HuH-7.5 (cell line): Measurements from ENCODE around the gene SRRM2.
"Not testable (repeated sequence)": the region's sequence is repeated elsewhere in the genome, so short reads cannot be mapped to it uniquely, and the experiment has no call there.

ENCODE experiments used
- DNase-seq: peaks from one replicate; pipeline ENCODE4 v3.0.0; 2011; ENCODE audit warnings: low spot score

Gene SRRM2

DNA sequence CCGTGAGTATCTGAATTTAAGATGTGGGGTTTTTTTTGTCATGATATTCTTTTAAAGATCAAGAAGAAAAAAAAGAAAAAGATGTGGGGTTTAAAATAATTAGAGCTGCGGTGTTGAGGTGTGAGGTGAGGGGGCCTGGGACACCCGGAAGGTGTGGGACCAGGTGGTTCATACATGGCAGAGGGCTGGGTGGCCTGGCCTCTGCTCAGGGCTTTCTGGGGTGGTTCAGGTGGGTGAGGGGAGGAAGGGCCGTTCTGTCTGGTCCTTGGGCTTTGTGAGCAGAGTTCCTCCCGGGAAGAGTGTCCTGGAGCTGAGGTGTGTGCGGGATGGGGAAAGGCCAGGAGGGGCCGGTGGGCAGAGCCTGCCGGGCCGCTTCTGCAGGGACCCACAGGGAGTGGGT lies 37.4 kb upstream of the SRRM2 start:
- DNase-seq, result no peak

DNA sequence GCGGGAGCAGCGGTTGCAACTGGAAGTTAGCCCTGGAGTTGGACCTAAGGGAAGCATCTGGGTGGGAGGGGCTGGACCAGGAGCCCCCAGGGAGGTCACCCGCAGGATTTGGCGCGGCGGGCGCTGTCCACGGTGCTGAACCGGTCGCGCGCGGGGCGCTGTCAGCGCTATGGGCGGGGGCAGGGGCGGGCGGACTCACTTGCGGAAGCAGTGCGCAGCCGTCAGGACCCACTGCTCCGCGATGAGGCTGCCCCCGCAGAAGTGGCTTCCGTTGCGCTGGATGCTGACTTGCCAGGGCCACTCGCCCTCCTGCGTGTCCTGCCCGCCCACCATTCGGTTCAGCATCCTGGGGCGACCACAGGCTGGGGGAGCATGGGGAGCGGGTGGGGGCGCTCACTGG lies 36.9 kb upstream of the SRRM2 start:
- peak; percentile 52 for DNase-seq

DNA sequence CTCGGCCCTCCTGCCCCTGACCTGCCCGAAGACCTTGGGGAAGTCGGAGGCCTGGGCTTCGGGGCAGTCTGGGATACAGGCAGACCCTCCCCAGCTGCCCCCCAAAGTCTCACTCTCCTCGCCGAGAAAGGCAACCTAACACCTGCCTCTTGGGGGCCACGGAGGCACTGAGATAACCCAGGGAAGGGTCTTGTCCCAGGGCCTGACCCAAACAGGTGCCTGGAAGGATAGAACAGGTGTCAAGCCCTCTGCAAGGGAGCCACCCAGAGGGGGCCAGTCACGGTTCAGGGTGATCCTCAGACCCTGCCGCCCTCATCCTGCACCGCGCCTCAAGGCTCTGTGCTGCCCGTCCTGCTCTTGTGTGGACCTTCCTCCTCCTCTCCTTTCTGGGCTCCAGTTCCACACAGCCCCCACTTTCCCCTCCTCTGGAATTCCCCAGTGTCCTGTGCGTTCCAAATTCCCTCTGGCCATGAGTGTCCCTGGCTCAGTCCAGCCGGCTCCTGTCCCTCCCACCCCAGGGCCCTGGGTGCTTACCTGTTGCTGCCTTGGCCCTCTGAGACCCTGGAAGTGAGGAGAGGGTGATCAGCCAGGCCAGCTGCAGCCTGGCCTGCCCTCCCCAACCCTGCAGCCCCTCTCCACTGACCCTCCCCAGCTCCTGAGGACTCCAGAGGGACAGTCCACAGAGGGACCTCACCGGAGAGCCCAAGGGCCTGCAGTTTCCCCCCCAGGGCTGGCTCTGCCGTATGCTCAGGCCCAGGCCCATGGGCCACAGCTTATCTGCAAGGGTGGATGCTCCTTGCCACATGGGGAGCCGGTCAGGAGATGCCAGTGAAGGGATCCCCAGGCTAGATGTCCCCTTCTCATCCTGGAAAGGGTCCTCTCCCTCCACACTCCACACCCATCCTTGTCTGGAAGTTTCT lies 36.2 kb upstream of the SRRM2 start:
- no peak for DNase-seq

DNA sequence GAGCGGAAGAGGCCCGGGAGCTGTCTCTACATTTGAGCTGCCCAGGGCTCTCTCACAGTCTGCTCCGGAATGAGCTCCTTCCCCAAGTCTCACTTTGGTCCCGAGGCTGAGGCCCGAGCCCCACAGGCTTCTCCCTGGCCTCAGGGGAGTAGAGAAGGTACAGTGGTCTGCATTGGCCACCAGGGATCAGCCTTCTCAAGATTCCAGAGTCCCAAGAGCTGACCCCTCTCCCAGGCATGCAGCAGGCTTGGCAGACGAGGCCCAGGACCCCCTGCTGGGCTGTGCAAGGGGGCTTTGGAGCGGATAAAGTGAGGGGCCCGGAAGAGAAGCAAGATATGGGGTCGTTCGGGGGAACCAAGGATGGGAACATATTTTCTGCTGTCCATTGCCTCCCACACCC lies 35.5 kb upstream of the SRRM2 start:
- DNase-seq, result no peak

DNA sequence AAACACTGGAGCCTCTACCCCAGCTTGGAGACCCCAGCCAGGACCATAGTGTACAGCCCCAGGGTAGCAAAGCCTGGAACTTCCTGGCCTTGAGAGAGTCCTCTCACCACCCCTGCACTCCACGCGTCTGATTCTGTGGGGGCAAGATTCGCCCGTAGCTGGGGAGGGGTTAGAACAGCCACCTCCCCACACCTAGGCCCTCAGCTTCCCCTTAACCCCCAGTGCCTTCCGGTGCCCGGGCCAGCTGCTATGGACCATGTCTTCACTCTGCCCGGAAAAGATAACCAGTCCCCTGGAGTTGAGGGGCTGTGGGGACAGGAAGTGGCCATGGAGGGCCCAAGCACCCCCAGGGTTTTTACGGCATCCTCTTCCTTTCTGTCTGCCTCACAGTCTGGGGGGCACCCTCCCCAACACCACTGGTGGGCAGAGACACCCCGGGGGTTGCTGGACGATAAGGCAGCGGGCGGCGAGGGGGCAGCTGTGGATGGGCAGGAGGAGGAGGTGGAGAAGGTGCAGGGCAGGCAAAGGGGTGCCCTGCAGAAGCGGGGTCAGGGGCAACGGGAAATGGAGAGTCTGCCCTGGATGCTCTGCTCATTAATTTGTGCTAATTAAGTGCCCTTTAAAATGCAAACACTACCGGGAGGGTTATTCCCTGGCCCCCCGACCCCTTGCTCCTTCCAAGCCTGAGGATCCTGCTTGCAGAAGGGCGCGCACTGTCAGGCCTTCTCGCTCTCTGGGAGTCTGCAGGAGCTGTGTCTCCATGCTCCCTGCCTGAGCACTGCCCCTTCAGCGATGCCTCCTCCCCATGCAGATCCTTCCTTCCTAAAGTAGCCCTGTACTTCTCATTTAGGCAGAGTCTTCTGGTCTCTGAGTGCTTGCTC lies 34.8 kb upstream of the SRRM2 start:
- DNase-seq, result no peak

DNA sequence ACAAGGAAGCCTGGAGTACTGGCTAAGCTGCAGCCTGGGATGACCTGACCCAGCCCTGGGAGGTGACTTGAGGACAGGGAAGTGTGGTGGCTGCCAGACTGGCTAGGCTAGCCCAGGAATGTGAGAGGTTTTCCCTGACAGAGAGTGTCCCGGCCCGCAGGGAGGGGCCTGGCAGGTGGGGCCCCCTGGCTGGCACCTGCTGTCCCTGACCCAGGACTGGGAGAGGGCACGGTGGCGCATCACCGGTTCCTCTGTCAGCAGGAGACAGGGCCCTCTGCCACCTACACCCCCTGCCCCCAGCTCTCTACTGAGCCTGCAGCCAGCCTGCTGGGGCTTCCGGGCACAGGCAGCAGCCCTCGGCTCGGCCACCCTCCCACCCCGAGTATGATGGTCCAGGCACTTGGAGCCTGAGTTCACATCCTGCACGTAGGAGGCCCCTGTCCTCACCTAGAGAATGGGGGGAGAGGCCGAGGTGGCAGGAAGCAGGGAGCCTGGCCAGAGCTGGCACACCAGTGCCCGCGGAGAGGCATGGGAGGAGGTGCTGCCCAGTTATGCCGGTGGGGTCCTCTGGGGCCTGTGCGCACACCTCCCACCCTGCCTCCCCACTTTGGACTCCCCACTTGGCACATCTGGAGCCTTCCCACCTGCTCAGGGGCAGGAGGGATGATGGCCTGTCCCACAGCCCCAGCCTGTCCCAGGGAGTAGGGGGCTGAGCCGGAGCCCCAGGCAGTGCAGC lies 32.9 kb upstream of the SRRM2 start:
- peak; percentile 57 for DNase-seq

DNA sequence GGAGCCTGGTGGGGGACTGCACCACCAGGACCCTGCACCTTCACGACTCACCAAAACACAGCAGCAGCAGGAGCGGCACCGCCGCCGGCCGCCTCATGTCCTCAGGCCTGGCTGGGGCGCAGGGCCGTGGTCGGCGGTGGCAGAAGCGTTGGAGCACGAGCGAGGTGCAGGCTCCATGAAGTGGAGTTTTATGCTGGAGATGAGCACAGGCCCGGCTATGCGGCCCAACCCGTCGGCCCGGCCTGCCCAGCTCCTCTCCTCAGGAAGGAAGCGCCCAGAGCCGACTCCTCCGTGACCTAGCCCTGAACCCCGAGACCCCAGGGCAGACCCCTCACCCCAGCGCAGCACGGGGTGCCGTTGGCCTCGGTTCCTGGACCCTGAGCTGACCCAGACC lies 32.4 kb upstream of the SRRM2 start, which contains the start of gene PRSS27:
TSS of gene PRSS27 (minus strand) at position 161 of the 394 bp plus-strand sequence. CDS start at position 97, 64 bp downstream.
- DNase-seq, result no peak

DNA sequence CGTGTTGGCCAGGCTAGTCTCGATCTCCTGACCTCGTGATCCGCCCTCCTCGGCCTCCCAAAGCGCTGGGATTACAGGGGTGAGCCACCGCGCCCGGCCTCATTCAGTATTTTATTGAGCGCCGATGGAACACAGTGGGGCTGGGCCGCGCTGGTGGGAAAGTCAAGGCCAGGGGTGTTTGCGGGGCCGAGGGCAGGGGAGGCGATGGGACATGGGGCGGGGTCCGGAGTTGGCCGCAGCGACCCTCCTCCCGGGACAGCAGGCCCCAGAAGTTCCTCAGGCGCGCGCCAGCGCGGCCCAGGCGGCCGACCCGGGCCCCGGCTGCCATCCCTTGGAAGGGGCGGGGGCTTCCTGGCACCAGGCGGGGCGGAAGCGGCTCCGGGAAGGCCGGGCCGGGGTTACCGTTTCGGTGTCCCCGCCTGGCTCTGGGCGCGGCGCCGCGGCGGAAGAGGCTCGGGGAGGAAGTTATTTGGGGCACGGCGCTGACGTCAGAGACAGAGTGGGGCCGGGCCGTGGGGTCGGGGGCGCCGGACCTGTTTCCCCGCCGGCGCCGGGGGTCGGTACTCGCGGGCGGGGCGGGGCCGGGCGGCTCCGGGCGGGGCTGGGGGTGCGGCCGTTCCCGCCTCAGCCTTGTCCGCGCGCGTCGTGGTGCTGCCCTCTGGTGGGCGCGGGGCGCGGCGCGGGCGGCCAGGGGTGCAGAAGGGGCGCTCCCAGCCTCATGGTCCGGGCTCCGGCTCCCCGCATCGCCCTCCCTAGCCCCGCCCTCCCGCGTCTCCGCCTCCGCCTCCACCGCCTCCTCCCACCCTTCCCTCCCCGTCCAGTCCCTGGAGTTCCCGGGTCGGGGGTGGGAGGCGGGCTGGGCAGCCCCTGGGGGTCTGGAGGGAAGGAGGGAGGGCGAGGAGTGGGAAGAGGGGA lies 31.5 kb upstream of the SRRM2 start:
- peak; percentile 84 for DNase-seq

DNA sequence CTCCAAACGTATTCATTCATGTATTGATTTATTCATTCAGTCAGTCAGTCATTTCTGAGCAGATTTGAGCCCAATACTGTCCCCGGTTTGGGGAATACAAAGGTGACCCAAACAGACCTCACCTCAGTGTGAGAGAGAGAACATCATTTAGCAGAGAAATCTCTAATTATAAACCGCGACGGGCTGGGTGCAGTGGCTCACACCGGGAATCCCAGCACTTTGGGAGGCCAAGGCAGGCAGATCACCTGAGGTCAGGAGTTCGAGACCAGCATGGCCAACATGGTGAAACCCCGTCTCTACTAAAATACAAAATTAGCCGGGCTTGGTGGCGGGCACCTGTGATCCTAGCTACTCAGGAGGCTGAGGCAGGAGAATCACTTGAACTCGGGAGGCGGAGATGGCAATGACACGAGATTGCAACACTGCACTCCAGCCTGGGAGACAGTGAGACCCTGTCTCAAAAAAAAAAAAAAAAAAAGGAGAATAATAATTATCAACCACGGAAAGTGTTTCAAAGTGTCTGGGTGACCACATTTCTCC lies 30.7 kb upstream of the SRRM2 start:
- DNase-seq, result not testable (repeated sequence)

DNA sequence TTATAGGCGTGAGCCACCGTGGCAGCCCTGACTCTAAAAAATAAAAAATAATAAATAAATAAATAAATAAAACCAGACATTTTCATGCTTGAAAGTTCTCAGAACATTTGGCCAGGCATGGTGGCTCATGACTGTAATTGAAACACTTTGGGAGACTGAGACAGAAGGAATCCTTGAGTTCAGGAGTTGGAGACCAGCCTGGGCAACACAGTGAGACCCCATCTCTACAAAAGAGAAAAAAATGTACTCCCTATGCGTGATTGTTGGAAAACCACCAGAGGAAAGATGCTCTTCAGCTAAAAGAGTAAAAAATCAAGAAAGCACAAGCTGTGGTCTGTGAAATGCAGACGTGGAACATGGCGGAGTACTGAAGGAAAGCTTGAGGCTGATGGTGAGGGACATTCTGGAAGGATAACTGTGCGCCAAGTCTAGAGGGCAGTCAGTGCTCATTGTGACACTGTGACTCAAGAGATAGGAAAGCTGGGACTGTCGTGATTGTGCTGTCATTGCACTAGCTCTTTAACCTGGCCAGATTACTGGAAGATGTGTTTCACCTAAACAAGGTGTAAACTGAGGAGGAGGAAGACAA lies 28.3 kb upstream of the SRRM2 start:
- no peak for DNase-seq

DNA sequence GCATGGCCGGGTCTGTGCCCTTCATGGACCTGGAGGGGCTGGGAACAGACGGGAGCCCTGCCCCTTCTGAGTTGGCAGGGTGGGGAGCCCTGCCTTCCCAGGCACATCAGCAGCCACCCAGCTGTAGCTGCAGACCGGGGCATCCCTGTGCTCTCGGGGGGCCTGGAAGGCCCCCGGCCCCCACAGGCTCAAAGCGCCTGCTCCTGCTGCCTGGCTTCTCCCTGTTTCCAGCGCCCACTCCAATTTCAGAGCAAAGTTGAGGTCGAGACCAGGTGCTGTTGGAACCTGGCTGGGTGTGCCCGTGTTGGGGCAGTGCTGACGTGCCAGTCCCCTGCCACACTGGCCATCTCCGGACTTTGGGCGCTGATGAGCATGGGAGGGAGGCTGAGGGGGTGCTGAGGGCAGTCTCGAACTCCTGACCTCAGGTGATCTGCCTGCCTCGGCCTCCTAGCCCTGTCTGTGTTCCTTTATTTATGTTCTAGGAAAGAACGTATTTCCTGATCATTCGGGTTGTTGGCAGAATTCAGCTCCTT lies 27.6 kb upstream of the SRRM2 start:
- DNase-seq, result no peak

DNA sequence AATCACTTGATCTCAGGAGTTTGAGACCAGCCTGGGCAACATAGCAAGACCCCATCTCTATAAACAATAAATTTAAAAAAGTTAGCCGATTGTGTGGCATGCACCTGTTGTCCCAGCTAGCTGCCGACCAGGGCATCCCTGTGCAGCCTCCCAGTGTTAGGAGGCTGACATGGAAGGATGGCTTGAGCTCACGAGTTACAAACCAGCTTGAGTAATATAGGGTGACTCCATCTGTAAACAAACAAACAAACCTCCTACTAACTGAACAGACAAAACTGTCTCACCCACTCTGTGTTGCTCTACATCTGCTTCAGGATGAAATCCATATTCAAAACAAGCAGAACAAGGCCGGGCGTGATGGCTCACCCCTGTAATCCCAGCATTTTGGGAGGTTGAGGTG lies 25.5 kb upstream of the SRRM2 start:
- DNase-seq, result no peak

DNA sequence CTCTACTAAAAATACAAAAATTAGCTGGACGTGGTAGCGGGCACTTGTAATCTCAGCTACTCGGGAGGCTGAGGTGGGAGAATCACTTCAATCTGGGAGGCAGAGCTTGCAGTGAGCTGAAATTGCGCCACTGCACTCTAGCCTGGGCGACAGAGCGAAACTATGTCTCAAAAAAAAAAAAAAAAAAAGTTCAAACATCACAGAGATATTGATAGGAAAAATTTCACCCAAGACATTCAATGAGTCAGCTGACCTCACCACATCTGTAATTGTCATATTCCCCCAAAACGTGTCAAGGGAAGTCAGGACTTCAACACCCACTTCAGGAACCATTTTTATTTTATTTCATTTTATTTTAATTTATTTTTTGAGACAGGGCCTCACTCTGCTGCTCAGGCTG lies 24.4 kb upstream of the SRRM2 start:
- no peak for DNase-seq

DNA sequence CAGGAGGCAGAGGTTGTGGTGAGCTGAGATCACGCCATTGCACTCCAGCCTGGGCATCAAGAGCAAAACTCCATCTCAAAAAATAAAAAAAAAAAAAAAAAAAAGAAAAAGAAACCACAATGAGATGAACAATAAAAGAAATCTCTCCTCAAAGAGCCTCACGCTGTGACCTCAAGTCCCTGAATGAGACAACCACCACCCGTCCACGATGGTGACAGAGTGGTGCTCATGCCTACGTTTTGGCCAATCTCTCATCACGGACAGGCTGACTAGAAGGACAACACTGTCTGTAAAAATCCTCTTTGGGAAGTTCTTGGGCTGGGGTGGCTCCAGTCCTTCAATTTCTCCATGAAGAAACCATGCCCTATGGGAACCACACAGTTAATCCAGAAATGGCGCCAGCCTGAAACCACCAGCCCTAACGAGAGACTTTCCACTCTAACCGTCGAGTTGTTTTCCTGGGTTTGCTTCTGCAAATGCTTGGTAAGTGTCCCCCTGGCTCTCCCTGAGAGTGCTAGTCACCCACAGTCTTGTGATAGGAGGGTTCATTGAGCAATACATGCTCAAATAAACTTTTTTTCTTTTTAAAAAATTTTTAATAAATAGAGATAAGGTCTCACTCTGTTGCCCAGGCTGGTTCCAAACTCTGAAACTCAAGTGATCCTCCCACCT lies 17.5 kb upstream of the SRRM2 start:
- DNase-seq, result no peak

DNA sequence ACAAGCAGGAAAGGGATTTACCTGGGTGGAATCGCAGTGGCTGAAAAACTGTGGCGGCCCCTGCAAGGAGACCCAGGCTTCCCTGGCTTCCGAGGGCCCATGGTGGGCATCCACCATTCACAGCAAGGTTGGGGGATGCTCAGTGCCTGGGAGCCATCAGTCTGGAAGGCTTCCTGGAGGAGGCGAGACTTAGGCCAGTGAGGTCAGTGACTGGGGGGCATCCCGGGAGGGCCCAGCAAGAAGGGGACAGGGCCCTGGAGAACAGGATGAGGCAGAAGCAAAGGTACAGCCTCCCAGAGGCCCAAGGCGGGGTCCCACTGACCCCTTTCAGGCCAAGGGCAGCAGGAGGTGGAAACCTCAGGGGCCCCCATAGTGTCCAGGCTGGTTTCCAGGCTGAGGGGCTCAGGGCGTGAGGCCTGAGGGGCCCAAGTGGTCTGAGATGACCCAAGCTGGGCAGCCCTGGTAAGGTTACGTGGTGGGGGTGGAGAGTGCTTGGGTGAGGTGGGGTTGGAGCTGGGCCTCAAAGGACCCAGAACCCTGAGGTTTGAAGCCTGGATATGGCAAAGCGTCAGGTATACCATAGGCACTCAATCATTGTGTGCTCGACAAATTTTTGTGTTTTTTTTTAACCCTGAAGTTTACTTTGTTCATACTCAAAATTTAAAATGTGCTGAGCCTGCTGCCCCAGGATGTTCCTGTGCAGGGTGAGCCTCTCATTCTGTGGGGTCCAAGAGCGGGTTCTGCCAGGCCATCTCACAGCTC lies 15.8 kb upstream of the SRRM2 start:
- DNase-seq, result no peak

DNA sequence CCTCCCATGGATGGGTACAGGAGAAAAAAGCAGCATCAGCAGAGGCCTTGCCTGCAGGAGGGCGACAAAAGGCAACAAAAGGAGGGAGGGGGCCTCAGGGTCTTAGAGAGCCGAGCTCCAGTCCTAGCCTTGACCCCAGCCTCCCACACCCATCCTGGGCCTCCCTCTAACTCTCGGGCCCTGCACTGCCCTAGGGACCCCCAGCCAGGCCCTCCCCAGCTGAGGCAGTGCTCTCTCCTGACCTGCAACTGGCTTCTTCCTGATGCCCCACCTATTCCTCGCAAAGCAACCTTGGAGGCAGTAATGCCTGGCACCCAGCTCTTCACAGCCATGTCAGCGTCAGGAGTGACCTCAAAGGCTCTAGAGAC lies 15.2 kb upstream of the SRRM2 start:
- no peak for DNase-seq

DNA sequence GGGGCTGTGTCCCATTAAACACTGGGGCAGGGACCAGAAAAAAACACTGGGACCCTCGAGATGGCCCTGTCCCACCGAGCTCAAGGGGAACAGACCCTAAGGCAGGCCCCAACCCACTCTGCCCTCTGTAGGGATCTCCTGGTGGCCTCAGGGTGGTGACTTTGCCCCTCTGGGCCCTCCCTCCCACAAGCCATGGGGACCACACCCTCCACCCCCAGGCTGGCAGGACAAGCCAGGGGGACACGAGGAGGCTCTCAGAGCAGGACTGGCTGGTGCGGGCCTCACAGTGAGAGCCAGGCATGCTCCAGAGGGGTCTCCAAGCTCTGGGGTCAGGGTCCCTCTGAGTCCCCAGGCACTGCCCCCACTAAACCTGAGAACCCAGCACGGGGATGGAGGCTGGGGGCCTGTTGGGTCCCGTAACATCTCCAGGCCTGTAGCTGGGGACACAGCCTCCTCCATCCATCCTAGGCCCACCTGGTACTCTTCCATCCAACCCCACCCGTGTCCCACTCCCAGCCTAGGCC lies 14.5 kb upstream of the SRRM2 start:
- no peak for DNase-seq

DNA sequence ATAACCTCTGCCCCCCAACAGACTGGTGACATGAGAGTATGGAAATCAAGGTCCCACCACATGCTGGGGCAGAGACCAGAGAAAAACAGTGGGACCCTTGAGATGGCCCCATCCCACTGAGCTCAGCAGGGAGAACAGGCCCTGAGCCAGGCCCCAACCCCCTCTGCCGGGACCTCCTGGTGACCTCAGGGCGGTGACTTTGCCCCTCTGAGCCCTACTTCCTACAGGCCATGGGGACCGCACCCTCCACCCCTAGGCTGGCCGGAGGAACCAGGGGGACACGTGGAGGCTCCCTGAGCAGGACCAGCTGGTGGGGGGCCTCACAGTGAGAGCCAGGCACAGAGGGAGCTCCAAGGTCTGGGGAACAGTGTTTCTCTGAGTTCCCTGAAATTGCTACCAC lies 13.8 kb upstream of the SRRM2 start:
- no peak for DNase-seq
